GM12892 (cell line): ENCODE measurements around the gene DENND1A.

ENCODE experiments used
- POLR2A ChIP-seq: IDR thresholded peaks from 2 replicates; pipeline ENCODE4 v1.6.1; 2011; ENCODE audit warnings: low read depth, low read length, control low read depth
- POLR2AphosphoS5 ChIP-seq: IDR thresholded peaks from 2 replicates; pipeline ENCODE4 v1.6.1; 2011; ENCODE audit warnings: low read depth, low read length, control low read depth

- no peak for TF ChIP-seq POLR2AphosphoS5
- no peak for TF ChIP-seq POLR2A
Measured at GRCh38 chr9:123843703-123844102, 86.2 kb downstream of the DENND1A start.
